ENCODE data around the gene KLHL3.

GRCh38 chr5:137603356-137603755 is 132.5 kb downstream of the KLHL3 start:
- TF ChIP-seq POLR2AphosphoS5 (IDR thresholded peaks at IDR 0.05; ENCODE audit: borderline replicate concordance, low read depth, low read length) (no peak), EZH2 (IDR thresholded peaks at IDR 0.05) (no peak), FOXP2 (optimal IDR thresholded peaks at IDR 0.05; ENCODE audit: control extremely low read depth, extremely low read length, insufficient read depth) (no peak)
